ENCODE results near the gene GMPS. TPM values are rescaled to one million over a fixed set of nuclear protein-coding genes. Genes with fewer than 3 reads are reported as not detected.

The GMPS gene
- total RNA-seq, 4 donors from 2014 or later, result 26.8 to 48.8 (median 29.9) TPM

GRCh38 chr3:155978324-155978723, 107.9 kb downstream of the GMPS start:
- ATAC-seq, result no peak
- H3K27me3 ChIP-seq, result no peaks in the 10 kb centered on the region
- H3K4me3 ChIP-seq, result no peak overlapping the region
- no peaks in the 10 kb centered on the region for H3K9me3 ChIP-seq
- H3K36me3 ChIP-seq, result no peaks in the 10 kb centered on the region
- H3K27ac ChIP-seq, result no peak overlapping the region
- WGBS, 2 donors (ENCODE audit: low coverage in 1 of 2), result 68 to 100% methylated on average over 1 to 3 of the region's 3 CpGs
- TF ChIP-seq POLR2A (IDR thresholded peaks at IDR 0.05), result no peak
- TF ChIP-seq CTCF (IDR thresholded peaks at IDR 0.05), result no peak
- no peak for TF ChIP-seq POLR2AphosphoS5 (IDR thresholded peaks at IDR 0.05)
- TF ChIP-seq EP300 (IDR thresholded peaks at IDR 0.05), result no peak
- H3K4me1 ChIP-seq, result no peaks in the 10 kb centered on the region

GRCh38 chr3:155979746-155980145, 109.3 kb downstream of the GMPS start:
- ATAC-seq, result no peak
- 88 to 89% methylated on average over 3 of the region's 3 CpGs for WGBS, 2 donors (ENCODE audit: low coverage in 1 of 2)
- Histone ChIP-seq H3K27me3 (no peaks in the 10 kb centered on the region), H3K27ac (no peak overlapping the region), H3K4me3 (no peak overlapping the region), H3K9me3 (no peaks in the 10 kb centered on the region), H3K36me3 (no peaks in the 10 kb centered on the region), H3K4me1 (no peaks in the 10 kb centered on the region)
- TF ChIP-seq POLR2AphosphoS5 (IDR thresholded peaks at IDR 0.05), result no peak
- no peak for TF ChIP-seq POLR2A (IDR thresholded peaks at IDR 0.05)
- TF ChIP-seq CTCF (IDR thresholded peaks at IDR 0.05), result no peak
- no peak for TF ChIP-seq EP300 (IDR thresholded peaks at IDR 0.05)

GRCh38 chr3:155981669-155982068, 111.2 kb downstream of the GMPS start:
- H3K27me3 ChIP-seq, result no peaks in the 10 kb centered on the region
- no peaks in the 10 kb centered on the region for H3K36me3 ChIP-seq
- 51 to 78% methylated on average over 3 of the region's 3 CpGs for WGBS, 2 donors (ENCODE audit: low coverage in 1 of 2)
- H3K4me1 ChIP-seq, result no peaks in the 10 kb centered on the region
- H3K4me3 ChIP-seq, result no peak overlapping the region
- TF ChIP-seq POLR2AphosphoS5 (IDR thresholded peaks at IDR 0.05), result no peak
- no peak for TF ChIP-seq CTCF (IDR thresholded peaks at IDR 0.05)
- no peak for TF ChIP-seq POLR2A (IDR thresholded peaks at IDR 0.05)
- no peak for TF ChIP-seq EP300 (IDR thresholded peaks at IDR 0.05)
- ATAC-seq, result no peak
- no peaks in the 10 kb centered on the region for H3K9me3 ChIP-seq
- H3K27ac ChIP-seq, result no peak overlapping the region

GRCh38 chr3:155983834-155984474, 113.5 kb downstream of the GMPS start:
- no peaks in the 10 kb centered on the region for H3K4me1 ChIP-seq
- no peak for TF ChIP-seq EP300 (IDR thresholded peaks at IDR 0.05)
- no peak for TF ChIP-seq POLR2A (IDR thresholded peaks at IDR 0.05)
- no peak for TF ChIP-seq POLR2AphosphoS5 (IDR thresholded peaks at IDR 0.05)
- no peak for TF ChIP-seq CTCF (IDR thresholded peaks at IDR 0.05)
- no peak for ATAC-seq
- WGBS, 2 donors (ENCODE audit: low coverage in 1 of 2), result 100% methylated on average over 1 of the region's 1 CpG; no CpG with 5 or more reads in 1 of the 2 donors
- no peak overlapping the region for H3K4me3 ChIP-seq
- no peaks in the 10 kb centered on the region for H3K9me3 ChIP-seq
- H3K27me3 ChIP-seq, result no peaks in the 10 kb centered on the region
- no peak overlapping the region for H3K27ac ChIP-seq
- no peaks in the 10 kb centered on the region for H3K36me3 ChIP-seq

- 89 to 94% methylated on average over 3 to 6 of the region's 6 CpGs for WGBS, 2 donors (ENCODE audit: low coverage in 1 of 2)
- TF ChIP-seq POLR2A (IDR thresholded peaks at IDR 0.05), result no peak
- no peak for TF ChIP-seq CTCF (IDR thresholded peaks at IDR 0.05)
- Histone ChIP-seq H3K36me3 (no peaks in the 10 kb centered on the region), H3K4me1 (no peaks in the 10 kb centered on the region), H3K4me3 (no peak overlapping the region), H3K9me3 (no peaks in the 10 kb centered on the region), H3K27ac (no peak overlapping the region), H3K27me3 (no peaks in the 10 kb centered on the region)
- ATAC-seq, result no peak
Observed at GRCh38 chr3:155984791-155985417, 114.5 kb downstream of the GMPS start.

Measured in gastroesophageal sphincter (tissue), 4 donors.